ENCODE measurements around the gene ADGRL2.

DNA sequence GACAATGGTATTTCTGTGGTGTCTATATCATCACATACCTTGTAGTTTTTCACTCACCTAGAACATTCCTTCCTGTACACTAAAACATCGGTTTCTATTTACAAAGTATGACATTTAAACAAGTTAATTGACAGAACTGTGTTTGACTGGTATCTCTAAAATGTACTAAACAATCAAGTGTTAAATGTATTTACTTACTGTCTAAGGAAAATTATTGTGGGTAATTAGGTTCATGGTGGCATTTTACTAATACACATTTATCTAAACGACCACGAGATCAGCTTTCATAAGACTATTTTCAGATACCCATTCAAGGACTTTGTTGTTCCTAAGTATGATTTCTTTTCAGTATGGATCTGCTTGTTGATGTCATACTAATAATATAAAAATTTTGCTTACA is 115.2 kb downstream of the ADGRL2 start:
- TF ChIP-seq EZH2 (optimal IDR thresholded peaks at IDR 0.05; ENCODE audit: low read depth, low read length) (no peak), EZH2phosphoT487 (IDR thresholded peaks at IDR 0.05; ENCODE audit: low read length) (no peak)
- TF ChIP-seq, protein P1, sequence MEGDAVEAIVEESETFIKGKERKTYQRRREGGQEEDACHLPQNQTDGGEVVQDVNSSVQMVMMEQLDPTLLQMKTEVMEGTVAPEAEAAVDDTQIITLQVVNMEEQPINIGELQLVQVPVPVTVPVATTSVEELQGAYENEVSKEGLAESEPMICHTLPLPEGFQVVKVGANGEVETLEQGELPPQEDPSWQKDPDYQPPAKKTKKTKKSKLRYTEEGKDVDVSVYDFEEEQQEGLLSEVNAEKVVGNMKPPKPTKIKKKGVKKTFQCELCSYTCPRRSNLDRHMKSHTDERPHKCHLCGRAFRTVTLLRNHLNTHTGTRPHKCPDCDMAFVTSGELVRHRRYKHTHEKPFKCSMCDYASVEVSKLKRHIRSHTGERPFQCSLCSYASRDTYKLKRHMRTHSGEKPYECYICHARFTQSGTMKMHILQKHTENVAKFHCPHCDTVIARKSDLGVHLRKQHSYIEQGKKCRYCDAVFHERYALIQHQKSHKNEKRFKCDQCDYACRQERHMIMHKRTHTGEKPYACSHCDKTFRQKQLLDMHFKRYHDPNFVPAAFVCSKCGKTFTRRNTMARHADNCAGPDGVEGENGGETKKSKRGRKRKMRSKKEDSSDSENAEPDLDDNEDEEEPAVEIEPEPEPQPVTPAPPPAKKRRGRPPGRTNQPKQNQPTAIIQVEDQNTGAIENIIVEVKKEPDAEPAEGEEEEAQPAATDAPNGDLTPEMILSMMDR (IDR thresholded peaks at IDR 0.05; ENCODE audit: low read length) = no peak

Data from MM.1S (cell line).